Body of pancreas (tissue), 4 donors: ENCODE measurements around the gene HCAR2. TPM values are rescaled to one million over a fixed set of nuclear protein-coding genes. Genes with fewer than 3 reads are reported as not detected.
"Not testable (repeated sequence)": the region's sequence is repeated elsewhere in the genome, so short reads cannot be mapped to it uniquely, and the experiment has no call there.

Source experiments
- ATAC-seq: fragments of 150-250 bp; one replicate; pipeline ENCODE4 v1.9.1; 2016
- DNase-seq, 4 donors: peaks; one replicate each; pipeline ENCODE4 v3.0.0-alpha.2; 2019
- H3K27ac ChIP-seq, 4 donors: fragments of 200-600 bp; sonication (generic); 1 replicate in 3 of 4; 2 replicates in 1 of 4; pipeline versions ENCODE4 v1.5.1 to v1.6.1; 2016 to 2019; ENCODE audit warnings: mild to moderate bottlenecking in 1 of 4, mixed read lengths in 1 of 4, moderate library complexity in 1 of 4
- H3K27me3 ChIP-seq, 2 donors: fragments of 200-600 bp; sonication (generic); one replicate each; pipeline ENCODE4 v1.6.0; 2016; ENCODE audit warnings: mild to moderate bottlenecking in 1 of 2
- H3K36me3 ChIP-seq, 2 donors: fragments of 200-600 bp; sonication (generic); replicated peaks in 1 of 2; 2 replicates each; pipeline ENCODE4 v1.5.1; 2016; ENCODE audit warnings: low read depth in 2 of 2; ENCODE audit not compliant: insufficient read depth in 1 of 2
- H3K4me1 ChIP-seq: fragments of 200-600 bp; sonication (generic); one replicate; pipeline ENCODE4 v1.6.0; 2016
- H3K4me3 ChIP-seq, 2 donors: fragments of 200-600 bp; sonication (generic); 1 replicate in 1 of 2; 2 replicates in 1 of 2; pipeline ENCODE4 v1.5.1; 2016 to 2019
- H3K9me3 ChIP-seq, 3 donors: fragments of 200-600 bp; sonication (generic); 1 replicate in 2 of 3; 2 replicates in 1 of 3; pipeline ENCODE4 v1.5.1; 2016
- POLR2A ChIP-seq, 3 donors: fragments of 450-650 bp; IDR thresholded peaks; one replicate each; pipeline ENCODE4 v1.6.1; 2016; ENCODE audit warnings: antibody characterized with exemption in 3 of 3, mild to moderate bottlenecking in 2 of 3
- WGBS, 2 donors: methylation state at CpG; one replicate each; pipeline ENCODE4 v1.1.5; 2017; 5-methylcytosine and 5-hydroxymethylcytosine counted together
- intact Hi-C: fragments of 100-400 bp; cut with DNase I; formaldehyde crosslinking; loops from one replicate; pipeline ENCODE4 v1.15.1; 2023
- total RNA-seq, 2 donors: library from RNA; depleted of rRNA; stranded (reverse); fragments of >200 nt; gene quantifications; one replicate each; pipeline ENCODE4 v1.1.0, GENCODE V29; 2016
- TF ChIP-seq, protein P1 (sequence below), 7 experiments: fragments of 450-650 bp in 4 of 7; fragments of 200-600 bp in 3 of 7; sonication (generic) in 3 of 7; IDR thresholded peaks; one replicate each; pipeline ENCODE4 v1.5.1; 2016 to 2019; ENCODE audit warnings: antibody characterized with exemption in 7 of 7

Gene HCAR2
- total RNA-seq, 2 donors from 2014 or later: not detected

DNA sequence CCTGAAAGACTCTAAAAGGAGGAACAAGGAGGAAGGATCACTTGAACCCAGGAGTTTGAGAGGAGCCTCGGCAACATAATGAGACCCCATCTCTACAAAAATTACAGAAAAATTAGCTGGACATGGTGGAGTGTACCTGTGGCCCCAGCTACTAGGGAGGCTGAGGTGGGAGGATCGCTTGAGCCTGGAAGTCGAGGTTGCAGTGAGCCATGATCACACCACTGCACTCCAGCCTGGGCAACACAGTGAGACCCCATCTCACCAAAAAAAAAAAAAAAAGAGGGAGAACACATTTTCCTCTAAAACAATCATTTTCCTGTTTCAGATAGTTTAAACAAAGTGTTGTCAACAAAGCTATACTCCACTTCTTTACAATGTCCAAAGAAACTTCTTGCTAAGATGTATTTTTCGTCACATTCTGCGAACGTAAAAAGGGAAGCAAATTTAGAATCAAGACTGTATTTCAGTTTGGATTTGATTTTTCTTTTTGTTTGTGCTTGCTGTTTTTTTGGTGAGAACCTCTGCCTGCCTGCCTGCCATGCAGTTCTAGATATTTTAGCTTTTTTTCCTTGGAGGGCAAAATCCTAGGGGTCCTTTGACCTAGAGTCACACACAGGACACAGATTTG, 22.4 kb upstream of the HCAR2 start:
- 71 to 79% methylated on average over 6 of the region's 6 CpGs for WGBS, 2 donors

DNA sequence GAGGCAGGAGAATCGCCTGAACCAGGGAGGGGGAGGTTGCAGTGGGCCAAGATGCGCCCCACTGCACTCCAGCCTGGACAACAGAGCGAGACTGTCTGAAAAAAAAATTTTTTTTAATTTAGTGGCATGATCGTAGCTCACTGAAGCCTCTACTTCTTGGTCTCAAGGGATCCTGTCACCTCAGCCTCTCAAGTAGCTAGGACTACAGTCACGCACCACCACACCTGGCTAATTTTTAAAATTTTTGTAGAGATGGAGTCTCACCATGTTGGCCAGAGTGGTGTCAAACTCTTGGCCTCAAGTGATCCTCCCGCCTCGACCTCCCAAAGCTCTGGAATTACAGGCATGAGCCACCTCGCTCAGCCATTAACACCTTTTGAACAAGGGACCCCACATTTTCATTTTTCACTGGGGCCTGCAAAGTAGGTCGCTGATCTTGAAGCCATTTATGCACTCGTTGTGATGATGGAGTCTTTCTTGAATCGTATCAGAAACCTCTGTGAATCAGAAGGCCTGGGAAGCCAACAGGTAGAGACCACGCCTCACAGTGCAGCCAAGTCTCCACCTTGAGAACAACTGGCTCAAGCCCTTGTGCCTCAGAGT, 21.6 kb upstream of the HCAR2 start:
- intact Hi-C loops: no loop called here
- no peak for ATAC-seq
- no peaks in the 10 kb centered on the region for H3K36me3 ChIP-seq
- H3K27ac ChIP-seq: no peak overlapping the region
- H3K9me3 ChIP-seq: no peaks in the 10 kb centered on the region
- WGBS, 2 donors: 78 to 80% methylated on average over 11 to 12 of the region's 12 CpGs
- no peaks in the 10 kb centered on the region for H3K27me3 ChIP-seq
- no peak for DNase-seq
- H3K4me1 ChIP-seq: no peaks in the 10 kb centered on the region
- no peak overlapping the region for H3K4me3 ChIP-seq
- TF ChIP-seq, protein P1, sequence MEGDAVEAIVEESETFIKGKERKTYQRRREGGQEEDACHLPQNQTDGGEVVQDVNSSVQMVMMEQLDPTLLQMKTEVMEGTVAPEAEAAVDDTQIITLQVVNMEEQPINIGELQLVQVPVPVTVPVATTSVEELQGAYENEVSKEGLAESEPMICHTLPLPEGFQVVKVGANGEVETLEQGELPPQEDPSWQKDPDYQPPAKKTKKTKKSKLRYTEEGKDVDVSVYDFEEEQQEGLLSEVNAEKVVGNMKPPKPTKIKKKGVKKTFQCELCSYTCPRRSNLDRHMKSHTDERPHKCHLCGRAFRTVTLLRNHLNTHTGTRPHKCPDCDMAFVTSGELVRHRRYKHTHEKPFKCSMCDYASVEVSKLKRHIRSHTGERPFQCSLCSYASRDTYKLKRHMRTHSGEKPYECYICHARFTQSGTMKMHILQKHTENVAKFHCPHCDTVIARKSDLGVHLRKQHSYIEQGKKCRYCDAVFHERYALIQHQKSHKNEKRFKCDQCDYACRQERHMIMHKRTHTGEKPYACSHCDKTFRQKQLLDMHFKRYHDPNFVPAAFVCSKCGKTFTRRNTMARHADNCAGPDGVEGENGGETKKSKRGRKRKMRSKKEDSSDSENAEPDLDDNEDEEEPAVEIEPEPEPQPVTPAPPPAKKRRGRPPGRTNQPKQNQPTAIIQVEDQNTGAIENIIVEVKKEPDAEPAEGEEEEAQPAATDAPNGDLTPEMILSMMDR (IDR thresholded peaks at IDR 0.05): no peak
- no peak for TF ChIP-seq POLR2A (IDR thresholded peaks at IDR 0.05)

More for the DNA sequence above, 22.4 kb upstream of the HCAR2 start:
- ATAC-seq: no peak
- no peak for DNase-seq
- intact Hi-C loops: no loop called here
- no peaks in the 10 kb centered on the region for H3K4me1 ChIP-seq
- no peak overlapping the region for H3K27ac ChIP-seq
- TF ChIP-seq POLR2A (IDR thresholded peaks at IDR 0.05): no peak
- TF ChIP-seq, protein P1 (IDR thresholded peaks at IDR 0.05): no peak
- no peaks in the 10 kb centered on the region for H3K9me3 ChIP-seq
- no peaks in the 10 kb centered on the region for H3K36me3 ChIP-seq
- H3K4me3 ChIP-seq: no peak overlapping the region
- no peaks in the 10 kb centered on the region for H3K27me3 ChIP-seq

DNA sequence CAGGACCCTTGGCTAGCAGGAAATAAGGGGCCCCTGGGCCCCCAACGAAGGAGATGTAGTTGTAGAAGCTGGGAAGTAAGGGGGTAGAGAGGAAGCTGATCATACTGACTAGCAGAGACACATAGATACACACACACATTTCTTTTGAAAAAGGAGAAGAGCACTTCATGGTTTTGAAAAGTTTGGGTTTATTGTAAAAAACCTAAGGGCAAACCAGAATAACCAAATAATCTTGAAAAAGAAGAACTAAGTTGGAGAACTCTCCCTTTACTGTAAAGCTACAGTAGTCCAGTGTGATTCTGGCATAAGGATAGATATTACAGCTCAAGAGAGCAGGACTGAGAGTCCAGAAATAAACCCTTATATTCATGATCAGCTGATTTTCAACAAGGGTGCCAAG, 19.2 kb upstream of the HCAR2 start:
- no peak overlapping the region for H3K27ac ChIP-seq
- H3K4me3 ChIP-seq: no peak overlapping the region
- no peak for DNase-seq
- intact Hi-C loops: no loop called here
- no peaks in the 10 kb centered on the region for H3K36me3 ChIP-seq
- H3K4me1 ChIP-seq: no peaks in the 10 kb centered on the region
- no peaks in the 10 kb centered on the region for H3K27me3 ChIP-seq
- TF ChIP-seq POLR2A (IDR thresholded peaks at IDR 0.05): no peak
- TF ChIP-seq, protein P1 (IDR thresholded peaks at IDR 0.05): no peak
- WGBS, 2 donors: 29 to 30% methylated on average over 1 of the region's 1 CpG
- H3K9me3 ChIP-seq: no peaks in the 10 kb centered on the region
- ATAC-seq: no peak

DNA sequence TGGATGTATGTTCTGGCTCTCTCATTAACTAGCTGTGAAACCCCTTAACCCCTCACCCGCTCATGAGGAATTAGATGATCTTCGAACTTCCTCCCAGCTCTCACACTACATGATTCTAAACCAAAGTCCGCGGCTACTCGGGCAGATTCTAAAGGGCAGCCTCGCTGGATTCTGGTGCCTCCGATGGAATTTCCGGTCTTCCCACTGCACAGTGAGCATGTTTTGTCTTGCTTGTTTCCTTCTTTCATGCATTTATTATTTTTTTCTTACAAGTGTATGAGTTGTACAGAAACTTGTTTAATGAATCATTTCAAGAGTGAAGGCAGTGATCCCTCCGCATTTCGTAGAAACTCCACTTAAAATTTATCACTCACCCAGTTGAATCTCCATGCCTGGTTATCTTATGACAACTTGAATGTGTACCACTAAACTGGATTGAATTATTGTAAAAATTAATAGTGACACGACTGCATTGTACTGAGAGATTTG, 17.9 kb upstream of the HCAR2 start:
- Histone ChIP-seq H3K4me1 (no peaks in the 10 kb centered on the region), H3K27me3 (no peaks in the 10 kb centered on the region), H3K4me3 (no peak overlapping the region), H3K27ac (no peak overlapping the region), H3K9me3 (no peaks in the 10 kb centered on the region), H3K36me3 (no peaks in the 10 kb centered on the region)
- TF ChIP-seq, protein P1 (IDR thresholded peaks at IDR 0.05): no peak
- no peak for TF ChIP-seq POLR2A (IDR thresholded peaks at IDR 0.05)
- intact Hi-C loops: no loop called here
- 78 to 82% methylated on average over 11 of the region's 11 CpGs for WGBS, 2 donors
- no peak for DNase-seq
- ATAC-seq: no peak

DNA sequence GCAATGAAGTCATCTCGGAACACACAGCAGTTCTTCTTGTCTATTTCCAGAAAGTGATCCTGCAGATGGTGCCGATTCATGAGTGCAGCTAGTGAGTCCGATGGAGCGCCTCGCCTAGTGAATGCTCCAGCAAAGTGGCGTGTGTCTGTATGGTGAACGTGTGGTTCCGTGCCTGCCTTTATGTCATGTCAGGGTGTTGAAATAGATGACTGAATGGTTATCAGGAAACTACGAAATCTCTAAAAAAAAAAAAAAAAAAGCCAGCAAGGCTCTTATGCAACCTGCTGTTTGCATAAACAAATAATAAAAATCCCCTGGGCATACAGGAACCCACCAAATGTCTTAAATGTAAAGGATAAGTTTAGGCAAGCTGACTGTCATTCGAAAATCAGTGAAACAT, 13.5 kb upstream of the HCAR2 start, which contains the start of gene HCAR3:
HCAR3 (minus strand) TSS at position 154 of the 400 bp plus-strand sequence; CDS start at position 80, 74 bp downstream.
- H3K27me3 ChIP-seq, H3K27ac ChIP-seq, DNase-seq, H3K9me3 ChIP-seq, intact Hi-C loops, H3K4me1 ChIP-seq, H3K36me3 ChIP-seq, H3K4me3 ChIP-seq, ATAC-seq: not testable (repeated sequence)
- WGBS, 2 donors: 60 to 65% methylated on average over 9 of the region's 10 CpGs

DNA sequence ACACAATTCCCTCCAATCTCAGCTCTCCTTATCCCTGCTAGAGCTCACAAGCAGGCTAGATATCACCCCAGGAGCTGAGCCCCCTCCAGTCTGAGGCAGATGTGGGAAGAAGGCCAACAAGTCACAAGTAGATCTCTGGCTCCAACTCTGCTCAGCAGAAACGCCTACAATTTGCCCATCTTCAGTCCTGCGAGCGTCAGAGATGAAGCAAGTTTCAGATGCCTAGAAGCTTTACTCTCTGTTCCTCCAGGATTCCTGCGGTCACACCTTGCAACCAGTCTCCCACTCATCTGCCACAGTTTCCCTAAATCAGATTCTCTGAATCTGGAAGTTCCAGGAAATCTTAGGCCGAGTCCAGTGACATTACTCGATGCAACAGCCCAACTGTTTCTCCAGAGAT, 12.1 kb upstream of the HCAR2 start:
- DNase-seq, intact Hi-C loops, ATAC-seq, H3K27me3 ChIP-seq, H3K36me3 ChIP-seq, H3K4me1 ChIP-seq, H3K9me3 ChIP-seq, H3K4me3 ChIP-seq, H3K27ac ChIP-seq: not testable (repeated sequence)
- 64 to 76% methylated on average over 5 to 6 of the region's 6 CpGs for WGBS, 2 donors

DNA sequence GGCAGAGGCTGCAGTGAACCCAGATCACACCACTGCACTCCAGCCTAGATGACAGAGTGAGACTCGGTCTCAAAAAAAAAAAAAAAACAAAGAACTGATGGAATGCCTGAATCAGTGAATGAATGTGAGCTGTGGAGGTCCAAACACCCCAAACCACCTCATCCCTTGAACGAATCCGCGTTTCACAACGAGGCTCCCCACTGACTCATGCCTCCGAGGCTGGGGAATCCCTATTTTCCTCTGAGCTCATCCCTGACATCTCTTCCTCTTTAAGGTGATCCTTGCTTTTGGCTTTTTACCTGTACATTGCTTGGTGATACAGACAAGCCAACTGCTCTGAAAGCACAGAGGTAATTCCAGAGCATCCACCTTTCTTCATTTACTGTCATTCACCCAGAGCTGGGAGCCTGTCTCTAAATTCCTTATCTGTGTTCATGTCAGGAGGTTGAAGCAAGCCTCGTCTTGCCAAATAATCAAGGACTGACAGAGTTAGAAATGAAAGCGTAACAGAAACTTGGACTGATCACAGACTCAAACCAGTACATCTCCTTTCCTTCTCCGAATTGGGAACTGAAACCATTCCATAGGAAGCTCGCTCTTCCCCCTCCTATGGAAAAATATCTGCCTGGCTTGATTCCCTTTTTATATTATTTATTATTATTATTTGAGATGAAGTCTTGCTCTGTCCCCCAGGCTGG, 10.5 kb upstream of the HCAR2 start:
- H3K4me3 ChIP-seq, H3K4me1 ChIP-seq, H3K27ac ChIP-seq, H3K9me3 ChIP-seq, H3K27me3 ChIP-seq, H3K36me3 ChIP-seq, intact Hi-C loops, DNase-seq, ATAC-seq: not testable (repeated sequence)
- WGBS, 2 donors: 49 to 58% methylated on average over 3 to 4 of the region's 10 CpGs
